Cardiac muscle cell (in vitro differentiated cells and primary cell): ENCODE measurements around the gene ZNF467. TPM values are rescaled to one million over a fixed set of nuclear protein-coding genes. Genes with fewer than 3 reads are reported as not detected.

ENCODE experiments used
- DNase-seq, 2 donors: peaks; one replicate each; pipeline versions ENCODE4 v3.0.0 to v3.0.0-alpha.2; 2010 to 2017; ENCODE audit warnings: low read depth in 1 of 2, low spot score in 1 of 2
- H3K27ac ChIP-seq: fragments of 200-600 bp; sonication (generic); 2 replicates; pipeline ENCODE4 v1.5.1; 2016
- H3K27me3 ChIP-seq: fragments of 200-600 bp; sonication (generic); 2 replicates; pipeline ENCODE4 v1.6.0; 2016; ENCODE audit warnings: control low read depth
- H3K36me3 ChIP-seq: fragments of 200-600 bp; sonication (generic); 2 replicates; pipeline ENCODE4 v1.5.1; 2016; ENCODE audit warnings: control low read depth
- H3K4me1 ChIP-seq: fragments of 200-600 bp; sonication (generic); 2 replicates; pipeline ENCODE4 v1.8.1; 2017; ENCODE audit warnings: low read depth, mild to moderate bottlenecking, mixed run types
- H3K4me3 ChIP-seq: fragments of 200-600 bp; sonication (generic); 2 replicates; pipeline ENCODE4 v1.5.1; 2016; ENCODE audit warnings: mild to moderate bottlenecking
- H3K9me3 ChIP-seq: fragments of 200-600 bp; sonication (generic); 2 replicates; pipeline ENCODE4 v1.5.1; 2017; ENCODE audit warnings: low read depth, mild to moderate bottlenecking, control low read depth
- polyA plus RNA-seq: library from polyadenylated mRNA; unstranded; fragments of >200 nt; fragmentation: Nextera tagmentation; extraction: Ambion mirVana; gene quantifications from 2 replicates; pipeline ENCODE4 v1.2.1, GENCODE V29; 2016
- total RNA-seq: library from RNA; depleted of rRNA; stranded (reverse); fragments of >200 nt; gene quantifications from 2 replicates; pipeline ENCODE4 v1.2.3, GENCODE V29; 2016
- TF ChIP-seq, protein P1 (sequence below): IDR thresholded peaks from 2 replicates; pipeline ENCODE4 v1.5.1; 2012; ENCODE audit warnings: low read depth, mild to moderate bottlenecking, low read length

Gene ZNF467
- total and polyA plus RNA-seq, 2 experiments from 2014 or later: 27.7 to 33.7 TPM

DNA sequence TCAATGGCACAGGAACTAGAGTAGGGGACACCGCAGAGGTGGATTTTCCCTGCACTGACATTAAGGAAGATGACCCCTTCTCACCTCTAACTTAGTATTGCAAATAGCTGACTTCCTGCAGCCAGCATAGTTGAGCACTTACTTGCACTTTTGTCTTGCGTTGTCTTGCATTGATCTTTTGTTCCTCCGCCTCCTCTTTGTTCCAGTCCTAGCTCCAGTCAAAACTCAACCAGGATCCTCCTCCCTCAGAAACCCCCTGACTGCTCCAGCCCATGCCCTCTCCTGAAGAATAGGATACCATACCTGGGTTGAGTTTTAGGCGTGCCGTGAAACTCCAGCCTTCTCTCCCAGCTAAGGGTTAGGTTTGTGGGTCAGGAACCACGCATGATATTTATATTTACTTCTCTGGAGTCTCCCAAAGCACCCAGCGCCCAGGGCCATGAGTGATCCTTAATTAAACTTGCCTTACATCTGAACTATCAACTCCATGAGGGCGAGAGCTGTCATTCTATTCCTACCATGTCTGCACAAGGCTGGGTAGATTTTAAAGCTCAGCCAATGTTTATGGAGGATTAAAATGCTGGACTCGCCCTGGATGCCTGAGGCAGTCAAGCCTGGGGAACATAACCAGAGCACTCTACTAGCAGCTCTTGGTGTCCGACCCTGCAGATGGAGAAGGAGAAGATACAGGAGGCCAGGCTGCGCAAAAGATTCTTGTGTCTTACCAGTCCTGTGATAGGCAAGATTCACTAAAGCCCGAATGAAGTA, 14.1 kb downstream of the ZNF467 start:
- Histone ChIP-seq H3K9me3 (no peaks in the 10 kb centered on the region), H3K4me1 (no peaks in the 10 kb centered on the region), H3K36me3 (no peaks in the 10 kb centered on the region), H3K27ac (no peak overlapping the region), H3K4me3 (no peak overlapping the region), H3K27me3 (peaks cover 69% of the 10 kb centered on the region)
- no peak for DNase-seq
- TF ChIP-seq, protein P1, sequence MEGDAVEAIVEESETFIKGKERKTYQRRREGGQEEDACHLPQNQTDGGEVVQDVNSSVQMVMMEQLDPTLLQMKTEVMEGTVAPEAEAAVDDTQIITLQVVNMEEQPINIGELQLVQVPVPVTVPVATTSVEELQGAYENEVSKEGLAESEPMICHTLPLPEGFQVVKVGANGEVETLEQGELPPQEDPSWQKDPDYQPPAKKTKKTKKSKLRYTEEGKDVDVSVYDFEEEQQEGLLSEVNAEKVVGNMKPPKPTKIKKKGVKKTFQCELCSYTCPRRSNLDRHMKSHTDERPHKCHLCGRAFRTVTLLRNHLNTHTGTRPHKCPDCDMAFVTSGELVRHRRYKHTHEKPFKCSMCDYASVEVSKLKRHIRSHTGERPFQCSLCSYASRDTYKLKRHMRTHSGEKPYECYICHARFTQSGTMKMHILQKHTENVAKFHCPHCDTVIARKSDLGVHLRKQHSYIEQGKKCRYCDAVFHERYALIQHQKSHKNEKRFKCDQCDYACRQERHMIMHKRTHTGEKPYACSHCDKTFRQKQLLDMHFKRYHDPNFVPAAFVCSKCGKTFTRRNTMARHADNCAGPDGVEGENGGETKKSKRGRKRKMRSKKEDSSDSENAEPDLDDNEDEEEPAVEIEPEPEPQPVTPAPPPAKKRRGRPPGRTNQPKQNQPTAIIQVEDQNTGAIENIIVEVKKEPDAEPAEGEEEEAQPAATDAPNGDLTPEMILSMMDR: no peak

DNA sequence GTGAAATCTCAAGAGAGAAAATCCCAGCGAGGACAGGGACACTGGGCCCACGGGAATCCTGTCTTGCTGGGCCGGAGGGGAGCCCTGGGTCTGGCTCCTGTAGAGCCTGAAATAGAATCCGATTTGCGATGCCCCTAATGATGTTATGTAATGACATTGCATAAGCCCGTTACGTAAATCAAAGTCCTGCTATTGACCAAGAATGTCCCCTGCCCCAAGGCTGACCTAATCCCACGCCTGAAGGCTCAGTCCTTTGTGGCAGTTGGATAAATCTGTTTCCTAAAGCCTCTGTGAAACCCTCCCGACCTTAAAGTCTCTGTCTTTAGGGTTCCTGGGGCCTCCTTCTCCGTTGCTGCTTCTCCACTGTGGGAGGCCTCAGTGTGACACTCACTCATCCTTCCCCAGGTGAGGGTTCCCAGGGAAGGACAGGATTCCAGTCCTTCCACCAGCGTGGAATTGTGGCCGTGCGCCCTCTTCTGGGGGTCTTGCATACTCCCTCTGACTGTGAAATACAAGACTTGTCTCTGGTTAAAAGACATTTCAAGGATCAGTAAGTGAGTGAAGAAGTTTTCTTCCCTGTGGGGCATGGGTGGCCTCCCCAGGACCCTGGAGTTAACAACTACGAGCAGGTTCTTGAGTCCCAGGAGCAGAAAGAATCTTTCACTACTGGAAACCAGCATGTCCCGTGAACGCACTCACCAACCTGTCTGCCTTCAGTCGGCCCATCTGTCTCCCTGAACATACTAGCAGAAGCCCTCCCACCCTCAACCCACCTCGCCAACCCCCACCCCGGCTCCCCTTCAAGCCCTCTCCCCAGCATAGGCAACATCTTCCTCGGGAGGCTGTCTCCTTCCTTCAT, 19.8 kb downstream of the ZNF467 start:
- Histone ChIP-seq H3K36me3 (no peaks in the 10 kb centered on the region), H3K27ac (no peak overlapping the region), H3K4me3 (no peak overlapping the region), H3K4me1 (peaks cover 8% of the 10 kb centered on the region), H3K9me3 (no peaks in the 10 kb centered on the region), H3K27me3 (peaks cover 14% of the 10 kb centered on the region)
- peak; percentile 51 to 72 for DNase-seq
- TF ChIP-seq, protein P1: peak; percentile 82

DNA sequence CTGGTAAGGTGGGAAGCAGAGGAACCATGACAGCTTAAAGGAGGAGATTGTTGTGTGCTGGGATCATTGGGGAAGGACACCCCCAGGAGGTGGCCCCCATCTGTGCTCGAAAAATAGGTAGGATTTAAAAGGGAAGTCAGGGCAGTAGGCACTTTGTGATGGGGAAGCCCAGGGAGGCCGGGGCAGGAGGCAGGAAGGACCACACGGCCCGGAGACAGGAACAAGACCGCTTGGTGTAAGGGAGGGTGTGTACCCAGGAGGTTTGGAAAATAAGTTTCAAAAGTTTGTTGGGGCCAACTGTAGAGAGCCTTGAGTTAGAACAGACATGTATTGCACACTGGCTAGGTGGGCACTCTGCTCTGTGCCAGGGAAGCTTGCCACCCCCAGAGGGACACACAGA, 20.7 kb downstream of the ZNF467 start:
- no peaks in the 10 kb centered on the region for H3K9me3 ChIP-seq
- TF ChIP-seq, protein P1: no peak
- no peak for DNase-seq
- H3K4me1 ChIP-seq: peaks cover 8% of the 10 kb centered on the region
- peaks cover 9% of the 10 kb centered on the region for H3K27me3 ChIP-seq
- no peak overlapping the region for H3K4me3 ChIP-seq
- H3K36me3 ChIP-seq: no peaks in the 10 kb centered on the region
- no peak overlapping the region for H3K27ac ChIP-seq

DNA sequence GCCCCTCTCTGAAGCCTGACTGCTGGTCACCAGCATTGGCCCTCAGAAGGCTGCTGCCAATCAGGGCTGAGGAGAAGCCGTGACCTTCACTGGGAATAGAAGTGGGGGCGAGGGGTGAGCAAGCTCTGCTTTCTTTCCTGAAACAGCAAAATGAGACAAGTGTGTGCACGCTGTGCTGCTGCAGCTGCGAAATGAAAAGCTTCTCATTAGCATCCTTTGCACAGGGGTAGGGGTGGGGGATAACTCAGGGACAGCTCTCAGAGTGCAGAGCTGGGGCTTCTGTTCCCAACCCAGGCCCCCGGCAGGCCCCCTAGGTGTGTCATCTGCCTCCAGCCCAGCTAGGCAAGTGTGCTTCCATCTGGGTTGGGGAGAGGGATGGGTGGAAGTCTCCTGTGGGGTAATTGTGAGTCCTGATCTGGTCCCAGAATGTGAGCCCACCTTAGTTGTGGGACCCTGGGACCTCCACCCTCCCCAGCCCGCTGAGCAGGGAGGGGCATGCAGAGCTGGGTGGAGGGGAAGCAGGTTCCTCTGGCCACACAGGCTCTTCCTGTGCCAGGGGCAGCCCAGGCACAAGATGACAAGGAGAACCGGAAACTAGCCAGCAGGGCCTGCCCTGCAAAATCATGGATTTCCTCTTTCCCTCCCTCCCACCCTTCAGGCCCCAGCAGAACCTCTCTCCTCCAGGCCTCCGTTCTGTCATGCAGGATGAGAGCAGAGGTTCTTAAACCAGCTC, 22.2 kb downstream of the ZNF467 start:
- Histone ChIP-seq H3K27ac (peak overlapping the region; percentile 53), H3K4me1 (peaks cover 8% of the 10 kb centered on the region), H3K9me3 (no peaks in the 10 kb centered on the region), H3K36me3 (no peaks in the 10 kb centered on the region), H3K27me3 (peaks cover 2% of the 10 kb centered on the region), H3K4me3 (no peak overlapping the region)
- TF ChIP-seq, protein P1: no peak
- DNase-seq: no peak

DNA sequence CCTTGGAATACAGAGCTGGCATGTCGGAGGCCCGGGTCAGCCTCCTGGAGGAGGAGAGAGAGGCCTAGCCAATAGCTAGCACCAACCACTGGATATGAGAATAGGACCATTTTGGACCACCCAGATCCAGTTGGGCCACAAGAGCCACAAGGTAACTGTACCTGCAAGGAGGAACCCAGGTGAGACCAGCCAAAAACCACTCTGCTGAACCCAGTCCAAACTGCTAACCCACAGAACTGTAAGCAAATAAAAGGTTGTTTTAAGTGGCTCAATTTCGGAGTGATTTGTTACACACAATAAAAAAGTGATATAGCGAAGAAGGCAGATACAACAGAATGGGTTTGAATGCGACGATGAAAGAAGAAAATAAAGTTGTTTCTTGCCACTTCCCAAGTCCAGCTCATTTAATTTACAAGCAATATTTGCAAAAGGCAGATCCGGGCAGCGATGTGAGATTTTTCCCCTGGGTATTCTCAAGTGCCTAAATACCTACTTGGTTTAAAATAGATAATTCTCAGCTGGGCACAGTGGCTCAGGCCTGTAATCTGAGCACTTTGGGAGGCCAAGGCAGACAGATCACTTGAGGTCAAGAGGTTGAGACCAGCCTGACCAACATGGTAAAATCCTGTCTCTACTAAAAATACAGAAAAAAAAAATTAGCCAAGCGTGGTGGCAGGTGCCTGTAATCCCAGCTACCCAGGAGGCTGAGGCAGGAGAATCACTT, 23.1 kb downstream of the ZNF467 start:
- Histone ChIP-seq H3K9me3 (no peaks in the 10 kb centered on the region), H3K4me1 (peaks cover 8% of the 10 kb centered on the region), H3K27ac (no peak overlapping the region), H3K27me3 (no peaks in the 10 kb centered on the region), H3K36me3 (no peaks in the 10 kb centered on the region), H3K4me3 (no peak overlapping the region)
- TF ChIP-seq, protein P1: no peak
- no peak for DNase-seq
